GM12875 (cell line): ENCODE measurements around the gene ETV4.
A peak's percentile ranks its signal among the peaks of the same experiment; 100 is the strongest.
"Not testable (repeated sequence)": the region's sequence is repeated elsewhere in the genome, so short reads cannot be mapped to it uniquely, and the experiment has no call there.

Source experiments
- H3K4me3 ChIP-seq: one replicate; pipeline ENCODE4 v1.5.1; 2011; ENCODE audit warnings: low read depth, low read length, control low read depth
- CTCF ChIP-seq: IDR thresholded peaks from 2 replicates; pipeline ENCODE4 v1.5.1; 2011; ENCODE audit warnings: low read depth, mild to moderate bottlenecking, control low read depth, inconsistent platforms, low read length, moderate library complexity, borderline replicate concordance; ENCODE audit not compliant: insufficient read depth

Gene ETV4

GRCh38 chr17:43515656-43516055 is 30.5 kb downstream of the ETV4 start:
- TF ChIP-seq CTCF = no peak
- H3K4me3 ChIP-seq = no peak overlapping the region

- H3K4me3 ChIP-seq = not testable (repeated sequence)
These were observed 34.9 kb downstream of the ETV4 start for GRCh38 chr17:43511199-43511598.

GRCh38 chr17:43509440-43509839 is 36.7 kb downstream of the ETV4 start:
- H3K4me3 ChIP-seq = not testable (repeated sequence)

GRCh38 chr17:43490621-43491020 is 55.5 kb downstream of the ETV4 start:
- no peak for TF ChIP-seq CTCF
- no peak overlapping the region for H3K4me3 ChIP-seq

- H3K4me3 ChIP-seq = peak within 1 kb of the TSS; percentile 84
- peak; percentile 100 for TF ChIP-seq CTCF
These were observed 62.2 kb downstream of the ETV4 start, which contains the start of gene DHX8 for GRCh38 chr17:43483674-43484551. TSS of gene DHX8 (plus strand) at chr17:43483975. CDS start at chr17:43484038, 63 bp downstream.

GRCh38 chr17:43482103-43483012 is 63.8 kb downstream of the ETV4 start:
- no peak for TF ChIP-seq CTCF
- no peak overlapping the region for H3K4me3 ChIP-seq

GRCh38 chr17:43479948-43480347 is 66.2 kb downstream of the ETV4 start:
- no peak for TF ChIP-seq CTCF
- no peak overlapping the region for H3K4me3 ChIP-seq
